Measurements from ENCODE around the gene CFAP46. TPM values are rescaled to one million over a fixed set of nuclear protein-coding genes. Genes with fewer than 3 reads are reported as not detected.
"Not testable (repeated sequence)": the region's sequence is repeated elsewhere in the genome, so short reads cannot be mapped to it uniquely, and the experiment has no call there.

CFAP46 gene
- total and polyA plus RNA-seq, 4 donors = 0.33 to 0.59 (median 0.42) TPM

DNA sequence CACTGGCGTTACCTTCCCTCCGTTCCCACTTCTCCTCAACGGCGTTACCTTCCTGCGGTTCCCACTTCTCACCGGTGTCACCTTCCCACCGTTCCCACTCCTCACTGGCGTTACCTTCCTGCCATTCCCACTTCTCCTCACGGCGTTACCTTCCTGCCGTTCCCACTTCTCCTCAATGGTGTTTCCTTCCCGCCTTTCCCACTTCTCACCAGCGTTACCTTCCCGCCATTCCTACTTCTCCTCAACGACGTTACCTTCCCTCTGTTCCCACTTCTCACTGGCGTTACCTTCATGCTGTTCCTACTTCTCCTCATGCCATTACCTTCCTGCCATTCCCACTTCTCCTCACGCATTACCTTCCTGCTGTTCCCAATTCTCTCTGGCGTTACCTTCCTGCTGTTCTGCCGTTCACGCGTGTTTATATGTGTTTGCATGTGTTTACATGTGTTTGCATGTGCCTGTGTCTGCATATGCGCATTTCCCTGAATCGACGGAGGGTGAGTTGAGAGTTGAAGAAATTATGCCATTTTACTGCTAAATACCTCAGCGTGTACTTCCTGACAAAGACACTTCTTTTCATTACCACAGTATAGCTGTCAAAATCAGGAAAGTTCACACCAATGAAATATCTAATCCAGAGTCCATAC is 23.2 kb upstream of the CFAP46 start:
- Histone ChIP-seq H3K36me3 (ENCODE audit: control insufficient read depth in 4 of 4, insufficient read depth in 3 of 4, low read depth in 1 of 4, low read length in 3 of 4) (no peaks in the 10 kb centered on the region), H3K9ac (ENCODE audit: low read depth in 1 of 2, low read length in 2 of 2) (no peak overlapping the region), H3K27ac (ENCODE audit: low read depth in 1 of 2, low read length in 2 of 2) (no peak overlapping the region), H3K9me3 (ENCODE audit: control insufficient read depth in 4 of 4, low read length in 3 of 4) (no peaks in the 10 kb centered on the region), H3K4me1 (ENCODE audit: control insufficient read depth in 4 of 4, insufficient read depth in 4 of 4, low read length in 3 of 4) (peaks cover 0 to 12% (median 8%) of the 10 kb centered on the region in 4 donors), H3K4me3 (ENCODE audit: low read depth in 1 of 3, low read length in 3 of 3) (no peak overlapping the region), H3K27me3 (ENCODE audit: control insufficient read depth in 4 of 4, insufficient read depth in 4 of 4, low read length in 3 of 4) (peaks cover 0 to 4% (median under 1%) of the 10 kb centered on the region in 4 donors)
- TF ChIP-seq RXRA (IDR thresholded peaks at IDR 0.05) = peak in 1 of 2 donors; percentile 11
- no peak for TF ChIP-seq ZBTB33 (IDR thresholded peaks at IDR 0.05)
- peak; percentile 83 to 85 for TF ChIP-seq GABPA (IDR thresholded peaks at IDR 0.05 in 1 of 2, conservative IDR thresholded peaks at IDR 0.05 in 1 of 2)
- 80% methylated on average over 26 of the region's 26 CpGs for WGBS
- DNase-seq (ENCODE audit: low spot score) = no peak

DNA sequence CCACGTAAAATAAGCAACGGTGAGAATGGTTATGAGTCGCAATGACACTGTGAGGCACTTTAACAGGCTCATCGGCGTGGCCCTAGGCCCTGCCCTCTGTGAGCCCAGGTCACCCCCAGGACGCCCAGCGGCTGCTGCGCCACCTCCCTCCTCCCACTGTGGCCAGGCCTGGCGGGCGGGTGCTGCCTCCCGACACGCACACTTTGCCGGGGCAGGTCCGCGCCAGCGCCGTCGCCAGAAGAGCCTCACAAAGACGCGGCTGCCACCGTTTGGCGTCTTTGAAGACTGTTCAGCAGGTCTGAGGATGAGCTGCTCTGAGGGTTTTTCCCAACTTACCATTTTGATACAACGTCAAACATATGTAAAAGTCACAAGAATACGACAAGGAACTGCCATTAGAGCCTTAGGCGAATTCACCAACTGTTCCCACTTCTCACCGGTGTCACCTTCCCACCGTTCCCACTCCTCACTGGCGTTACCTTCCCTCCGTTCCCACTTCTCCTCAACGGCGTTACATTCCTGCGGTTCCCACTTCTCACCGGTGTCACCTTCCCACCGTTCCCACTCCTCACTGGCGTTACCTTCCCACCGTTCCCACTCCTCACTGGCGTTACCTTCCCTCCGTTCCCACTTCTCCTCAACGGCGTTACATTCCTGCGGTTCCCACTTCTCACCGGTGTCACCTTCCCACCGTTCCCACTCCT is 22.5 kb upstream of the CFAP46 start:
- WGBS = 80% methylated on average over 43 of the region's 43 CpGs

GRCh38 chr10:132964231-132964630 is 21.9 kb upstream of the CFAP46 start:
- Histone ChIP-seq H3K27ac (ENCODE audit: low read depth in 1 of 2, low read length in 2 of 2) (no peak overlapping the region), H3K9ac (ENCODE audit: low read depth in 1 of 2, low read length in 2 of 2) (no peak overlapping the region)

More for the DNA sequence above, 22.5 kb upstream of the CFAP46 start:
- not testable (repeated sequence) for H3K27me3 ChIP-seq (ENCODE audit: control insufficient read depth in 4 of 4, insufficient read depth in 4 of 4, low read length in 3 of 4); H3K27ac ChIP-seq (ENCODE audit: low read depth in 1 of 2, low read length in 2 of 2); H3K36me3 ChIP-seq (ENCODE audit: control insufficient read depth in 4 of 4, insufficient read depth in 3 of 4, low read depth in 1 of 4, low read length in 3 of 4); H3K9ac ChIP-seq (ENCODE audit: low read depth in 1 of 2, low read length in 2 of 2); H3K9me3 ChIP-seq (ENCODE audit: control insufficient read depth in 4 of 4, low read length in 3 of 4); DNase-seq (ENCODE audit: low spot score)
- Histone ChIP-seq H3K4me1 (ENCODE audit: control insufficient read depth in 4 of 4, insufficient read depth in 4 of 4, low read length in 3 of 4) (peaks cover 0 to 12% (median 8%) of the 10 kb centered on the region in 4 donors), H3K4me3 (ENCODE audit: low read depth in 1 of 3, low read length in 3 of 3) (peak overlapping the region in 1 of 3 donors; percentile 44)

More at GRCh38 chr10:132964231-132964630, 21.9 kb upstream of the CFAP46 start:
- H3K4me1 ChIP-seq (ENCODE audit: control insufficient read depth in 4 of 4, insufficient read depth in 4 of 4, low read length in 3 of 4) = peaks cover 0 to 12% (median 8%) of the 10 kb centered on the region in 4 donors
- no peaks in the 10 kb centered on the region for H3K36me3 ChIP-seq (ENCODE audit: control insufficient read depth in 4 of 4, insufficient read depth in 3 of 4, low read depth in 1 of 4, low read length in 3 of 4)
- no peaks in the 10 kb centered on the region for H3K9me3 ChIP-seq (ENCODE audit: control insufficient read depth in 4 of 4, low read length in 3 of 4)
- WGBS = 93% methylated on average over 15 of the region's 15 CpGs
- peaks cover 0 to 4% (median under 1%) of the 10 kb centered on the region in 4 donors for H3K27me3 ChIP-seq (ENCODE audit: control insufficient read depth in 4 of 4, insufficient read depth in 4 of 4, low read length in 3 of 4)
- DNase-seq (ENCODE audit: low spot score) = no peak
- H3K4me3 ChIP-seq (ENCODE audit: low read depth in 1 of 3, low read length in 3 of 3) = peak overlapping the region in 1 of 3 donors; percentile 44
- TF ChIP-seq FOXA1 (IDR thresholded peaks at IDR 0.05) = no peak
- TF ChIP-seq CTCF (IDR thresholded peaks at IDR 0.05; ENCODE audit: low read depth, low read length, missing input control) = no peak
- TF ChIP-seq NR2F2 (IDR thresholded peaks at IDR 0.05) = no peak
- TF ChIP-seq EGR1 (IDR thresholded peaks at IDR 0.05; ENCODE audit: low read depth in 2 of 2) = no peak
- TF ChIP-seq RAD21 (IDR thresholded peaks at IDR 0.05) = no peak
- TF ChIP-seq GABPA (IDR thresholded peaks at IDR 0.05 in 1 of 2, conservative IDR thresholded peaks at IDR 0.05 in 1 of 2) = no peak
- TF ChIP-seq HNF4A (conservative IDR thresholded peaks at IDR 0.05) = no peak
- TF ChIP-seq MAX (IDR thresholded peaks at IDR 0.05) = no peak
- TF ChIP-seq JUND (IDR thresholded peaks at IDR 0.05) = no peak
- no peak for TF ChIP-seq FOXA2 (IDR thresholded peaks at IDR 0.05)
- TF ChIP-seq YY1 (IDR thresholded peaks at IDR 0.05) = no peak

Data from liver (tissue), 9 donors.